ENCODE measurements around the gene UNC13A. TPM values are rescaled to one million over a fixed set of nuclear protein-coding genes. Genes with fewer than 3 reads are reported as not detected.

The UNC13A gene
- total and polyA plus RNA-seq, 7 donors = under 0.01 to 0.83 (median 0.60) TPM

DNA sequence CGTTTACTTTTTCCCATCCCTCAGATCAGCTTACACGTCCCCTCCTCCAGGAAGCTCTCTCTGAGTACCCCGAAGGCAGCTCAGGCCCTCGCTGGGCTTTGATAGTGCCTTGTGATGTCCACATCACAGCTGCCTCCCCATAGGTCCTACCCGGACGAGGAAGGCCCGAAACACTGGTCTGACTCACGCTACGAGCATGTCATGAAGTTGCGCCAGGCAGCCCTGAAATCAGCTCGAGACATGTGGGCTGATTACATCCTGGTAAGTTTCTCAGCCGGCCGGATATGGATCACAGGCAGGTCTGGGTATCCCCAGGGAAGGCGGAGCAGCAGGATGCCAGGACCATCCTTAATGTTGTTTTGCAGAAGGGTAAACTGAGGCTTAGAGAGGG is 128.0 kb downstream of the UNC13A start:
- H3K4me1 ChIP-seq = peaks cover 0 to 20% (median 12%) of the 10 kb centered on the region in 4 donors
- peak overlapping the region in 2 of 4 donors; percentile 28 to 51 for H3K27ac ChIP-seq
- WGBS, 2 donors = 89 to 91% methylated on average over 14 of the region's 14 CpGs
- no peak overlapping the region for H3K4me3 ChIP-seq
- H3K36me3 ChIP-seq = peaks cover 8 to 65% (median 18%) of the 10 kb centered on the region in 4 donors
- no peak for DNase-seq
- no peak for TF ChIP-seq POLR2AphosphoS5 (IDR thresholded peaks at IDR 0.05)
- TF ChIP-seq POLR2A (IDR thresholded peaks at IDR 0.05) = no peak
- TF ChIP-seq CTCF (IDR thresholded peaks at IDR 0.05) = no peak
- TF ChIP-seq EP300 (IDR thresholded peaks at IDR 0.05) = no peak
- H3K9me3 ChIP-seq = no peaks in the 10 kb centered on the region
- no peaks in the 10 kb centered on the region for H3K27me3 ChIP-seq
- intact Hi-C loops (cut with DNase I) = no loop called here

DNA sequence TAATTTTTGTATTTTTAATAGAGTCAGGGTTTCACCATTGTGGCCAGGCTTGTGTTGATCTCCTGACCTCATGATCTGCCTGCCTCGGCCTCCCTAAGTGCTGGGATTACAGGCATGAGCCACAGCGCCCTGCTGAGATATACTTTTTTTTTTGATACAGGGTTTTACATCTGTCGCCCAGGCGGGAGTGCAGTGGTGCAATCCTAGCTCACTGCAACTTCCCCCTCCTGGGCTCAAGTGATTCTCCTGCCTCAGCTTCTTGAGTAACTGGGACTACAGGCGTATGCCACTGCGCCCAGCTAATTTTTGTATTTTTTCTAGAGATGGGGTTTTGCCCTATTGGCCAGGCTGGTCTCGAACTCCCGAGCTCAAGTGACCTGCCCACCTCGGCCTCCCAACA is 130.7 kb downstream of the UNC13A start:
- intact Hi-C loops (cut with DNase I) = no loop called here
- 87 to 91% methylated on average over 9 of the region's 9 CpGs for WGBS, 2 donors
- no peak for DNase-seq

GRCh38 chr19:17556995-17557394 is 131.2 kb downstream of the UNC13A start:
- WGBS, 2 donors = 75 to 93% methylated on average over 7 of the region's 7 CpGs
- H3K4me3 ChIP-seq = peak overlapping the region in 2 of 4 donors; percentile 76 to 91

More for the DNA sequence above, 130.7 kb downstream of the UNC13A start:
- H3K9me3 ChIP-seq = no peaks in the 10 kb centered on the region
- TF ChIP-seq EP300 (IDR thresholded peaks at IDR 0.05) (no peak), CTCF (IDR thresholded peaks at IDR 0.05) (no peak), POLR2AphosphoS5 (IDR thresholded peaks at IDR 0.05) (no peak), POLR2A (IDR thresholded peaks at IDR 0.05) (no peak)
- no peaks in the 10 kb centered on the region for H3K27me3 ChIP-seq
- no peak overlapping the region for H3K4me3 ChIP-seq
- peaks cover 8 to 44% (median 18%) of the 10 kb centered on the region in 4 donors for H3K36me3 ChIP-seq
- peaks cover 0 to 24% (median 16%) of the 10 kb centered on the region in 4 donors for H3K4me1 ChIP-seq
- no peak overlapping the region for H3K27ac ChIP-seq

GRCh38 chr19:17555929-17556813 is 132.0 kb downstream of the UNC13A start:
- Histone ChIP-seq H3K36me3 (peaks cover 8 to 33% (median 18%) of the 10 kb centered on the region in 4 donors), H3K4me3 (peak overlapping the region; percentile 76 to 91 (median 86)), H3K27ac (peak overlapping the region; percentile 80 to 87 (median 82)), H3K4me1 (peaks cover 0 to 24% (median 16%) of the 10 kb centered on the region in 4 donors), H3K27me3 (no peaks in the 10 kb centered on the region), H3K9me3 (no peaks in the 10 kb centered on the region)
- intact Hi-C loops (cut with DNase I) = loop anchor here (1.0 to 2.0 kb wide), 2 partner anchors 43 to 86 kb away; partner anchors contain the start of gene SLC27A1
- peak in 1 of 4 donors; percentile 32 for TF ChIP-seq POLR2AphosphoS5 (IDR thresholded peaks at IDR 0.05)
- TF ChIP-seq EP300 (IDR thresholded peaks at IDR 0.05) = no peak
- TF ChIP-seq POLR2A (IDR thresholded peaks at IDR 0.05) = peak in 1 of 2 donors; percentile 40
- TF ChIP-seq CTCF (IDR thresholded peaks at IDR 0.05) = no peak
- DNase-seq = peak; percentile 85
- WGBS, 2 donors = 5 to 8% methylated on average over 46 of the region's 46 CpGs

More at GRCh38 chr19:17556995-17557394, 131.2 kb downstream of the UNC13A start:
- TF ChIP-seq POLR2A (IDR thresholded peaks at IDR 0.05) (no peak), EP300 (IDR thresholded peaks at IDR 0.05) (no peak), CTCF (IDR thresholded peaks at IDR 0.05) (no peak), POLR2AphosphoS5 (IDR thresholded peaks at IDR 0.05) (no peak)
- Histone ChIP-seq H3K9me3 (no peaks in the 10 kb centered on the region), H3K27ac (peak overlapping the region in 2 of 4 donors; percentile 82 to 83), H3K4me1 (peaks cover 0 to 24% (median 16%) of the 10 kb centered on the region in 4 donors), H3K36me3 (peaks cover 8 to 39% (median 18%) of the 10 kb centered on the region in 4 donors), H3K27me3 (no peaks in the 10 kb centered on the region)
- no peak for DNase-seq
- intact Hi-C loops (cut with DNase I) = no loop called here

All from sigmoid colon (tissue), 7 donors.